ENCODE data around the gene SOBP. TPM values are rescaled to one million over a fixed set of nuclear protein-coding genes. Genes with fewer than 3 reads are reported as not detected.

Gene SOBP
- total RNA-seq, 3 donors from 2014 or later: 5.6 to 8.2 (median 7.0) TPM

GRCh38 chr6:107536180-107536961, 46.5 kb downstream of the SOBP start:
- TF ChIP-seq CTCF (IDR thresholded peaks at IDR 0.05) (no peak), POLR2AphosphoS5 (IDR thresholded peaks at IDR 0.05) (no peak), POLR2A (IDR thresholded peaks at IDR 0.05) (no peak)
- no peaks in the 10 kb centered on the region for H3K9me3 ChIP-seq
- H3K4me1 ChIP-seq: no peaks in the 10 kb centered on the region
- no peak overlapping the region for H3K27ac ChIP-seq
- intact Hi-C loops (cut with DNase I; ENCODE audit: low total_unique reads): no loop called here
- no peaks in the 10 kb centered on the region for H3K27me3 ChIP-seq
- H3K4me3 ChIP-seq: no peak overlapping the region
- H3K36me3 ChIP-seq: no peaks in the 10 kb centered on the region
- DNase-seq (ENCODE audit: low spot score in 2 of 2): no peak

- Histone ChIP-seq H3K4me1 (no peaks in the 10 kb centered on the region), H3K27me3 (no peaks in the 10 kb centered on the region), H3K4me3 (no peak overlapping the region), H3K36me3 (no peaks in the 10 kb centered on the region), H3K9me3 (no peaks in the 10 kb centered on the region), H3K27ac (no peak overlapping the region)
- TF ChIP-seq POLR2AphosphoS5 (IDR thresholded peaks at IDR 0.05): no peak
- no peak for TF ChIP-seq CTCF (IDR thresholded peaks at IDR 0.05)
- TF ChIP-seq POLR2A (IDR thresholded peaks at IDR 0.05): no peak
- no peak for DNase-seq (ENCODE audit: low spot score in 2 of 2)
- intact Hi-C loops (cut with DNase I; ENCODE audit: low total_unique reads): no loop called here
These were observed 47.6 kb downstream of the SOBP start for GRCh38 chr6:107537559-107537958.

- Histone ChIP-seq H3K9me3 (no peaks in the 10 kb centered on the region), H3K36me3 (no peaks in the 10 kb centered on the region), H3K4me1 (no peaks in the 10 kb centered on the region), H3K27ac (no peak overlapping the region), H3K4me3 (no peak overlapping the region), H3K27me3 (no peaks in the 10 kb centered on the region)
- no peak for DNase-seq (ENCODE audit: low spot score in 2 of 2)
- TF ChIP-seq POLR2A (IDR thresholded peaks at IDR 0.05): no peak
- no peak for TF ChIP-seq CTCF (IDR thresholded peaks at IDR 0.05)
- no peak for TF ChIP-seq POLR2AphosphoS5 (IDR thresholded peaks at IDR 0.05)
- intact Hi-C loops (cut with DNase I; ENCODE audit: low total_unique reads): no loop called here
These were observed 49.0 kb downstream of the SOBP start for GRCh38 chr6:107538856-107539387.

GRCh38 chr6:107539409-107539808, 49.5 kb downstream of the SOBP start:
- intact Hi-C loops (cut with DNase I; ENCODE audit: low total_unique reads): no loop called here

More at GRCh38 chr6:107539409-107539808, 49.5 kb downstream of the SOBP start:
- H3K4me3 ChIP-seq: no peak overlapping the region
- H3K27ac ChIP-seq: no peak overlapping the region
- no peaks in the 10 kb centered on the region for H3K4me1 ChIP-seq
- no peaks in the 10 kb centered on the region for H3K27me3 ChIP-seq
- TF ChIP-seq POLR2A (IDR thresholded peaks at IDR 0.05) (no peak), CTCF (IDR thresholded peaks at IDR 0.05) (no peak), POLR2AphosphoS5 (IDR thresholded peaks at IDR 0.05) (no peak)
- no peaks in the 10 kb centered on the region for H3K36me3 ChIP-seq
- no peak for DNase-seq (ENCODE audit: low spot score in 2 of 2)
- no peaks in the 10 kb centered on the region for H3K9me3 ChIP-seq

Data from breast epithelium (tissue), 4 donors.